ENCODE results near the gene RIMS4.

DNA sequence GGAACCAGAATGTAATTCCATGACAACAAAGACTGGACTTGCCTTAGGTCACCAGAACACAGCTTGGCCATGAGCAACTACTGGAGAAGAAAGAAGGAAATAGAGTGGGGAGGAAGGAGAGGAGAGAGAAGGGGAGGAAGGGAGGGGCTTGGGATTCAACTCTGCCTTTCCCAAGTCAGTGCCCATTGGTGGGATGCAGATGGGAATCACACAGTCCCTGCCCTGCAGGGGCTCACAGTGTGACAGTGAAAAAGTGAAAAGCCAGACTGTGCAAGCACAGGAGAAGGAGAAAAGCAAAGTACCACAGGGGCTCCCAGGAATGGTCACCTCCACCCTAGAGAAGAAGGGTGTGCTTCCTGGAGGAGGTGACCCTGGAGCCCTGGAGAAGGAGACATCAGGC lies 14.0 kb downstream of the RIMS4 start:
- TF ChIP-seq, protein P1, sequence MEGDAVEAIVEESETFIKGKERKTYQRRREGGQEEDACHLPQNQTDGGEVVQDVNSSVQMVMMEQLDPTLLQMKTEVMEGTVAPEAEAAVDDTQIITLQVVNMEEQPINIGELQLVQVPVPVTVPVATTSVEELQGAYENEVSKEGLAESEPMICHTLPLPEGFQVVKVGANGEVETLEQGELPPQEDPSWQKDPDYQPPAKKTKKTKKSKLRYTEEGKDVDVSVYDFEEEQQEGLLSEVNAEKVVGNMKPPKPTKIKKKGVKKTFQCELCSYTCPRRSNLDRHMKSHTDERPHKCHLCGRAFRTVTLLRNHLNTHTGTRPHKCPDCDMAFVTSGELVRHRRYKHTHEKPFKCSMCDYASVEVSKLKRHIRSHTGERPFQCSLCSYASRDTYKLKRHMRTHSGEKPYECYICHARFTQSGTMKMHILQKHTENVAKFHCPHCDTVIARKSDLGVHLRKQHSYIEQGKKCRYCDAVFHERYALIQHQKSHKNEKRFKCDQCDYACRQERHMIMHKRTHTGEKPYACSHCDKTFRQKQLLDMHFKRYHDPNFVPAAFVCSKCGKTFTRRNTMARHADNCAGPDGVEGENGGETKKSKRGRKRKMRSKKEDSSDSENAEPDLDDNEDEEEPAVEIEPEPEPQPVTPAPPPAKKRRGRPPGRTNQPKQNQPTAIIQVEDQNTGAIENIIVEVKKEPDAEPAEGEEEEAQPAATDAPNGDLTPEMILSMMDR (IDR thresholded peaks at IDR 0.05), result no peak
- TF ChIP-seq EP300 (IDR thresholded peaks at IDR 0.05), result no peak
- no peak for TF ChIP-seq POLR2A (IDR thresholded peaks at IDR 0.05)

Measured in ovary (tissue), 3 donors.